Measurements from ENCODE around the gene BTF3. TPM values are rescaled to one million over a fixed set of nuclear protein-coding genes. Genes with fewer than 3 reads are reported as not detected.
A peak's percentile ranks its signal among the peaks of the same experiment; 100 is the strongest.
"Not testable (repeated sequence)": the region's sequence is repeated elsewhere in the genome, so short reads cannot be mapped to it uniquely, and the experiment has no call there.

The BTF3 gene
- polyA plus RNA-seq, 1 experiment, result 478 TPM

- POLR2A ChIA-PET, result no interaction called here
- DNase-seq (ENCODE audit: low read depth), result no peak
- CTCF ChIA-PET, result interaction anchor here (0.6 to 2.6 kb wide), 94 partner anchors 9 to 602 kb away, joined by 3 to 84 read pairs (median 4); partner anchors contain the start of gene FCHO2
Measured at GRCh38 chr5:73451224-73452130, 46.8 kb upstream of the BTF3 start.

GRCh38 chr5:73452215-73452614 is 46.0 kb upstream of the BTF3 start:
- CTCF ChIA-PET, result no interaction called here
- no peak for TF ChIP-seq CTCF (IDR thresholded peaks at IDR 0.05; ENCODE audit: insufficient read depth, low read depth, low read length)
- no peaks in the 10 kb centered on the region for H3K36me3 ChIP-seq (ENCODE audit: control insufficient read depth, insufficient read depth, low read length)
- peaks cover 5% of the 10 kb centered on the region for H3K27me3 ChIP-seq (ENCODE audit: control insufficient read depth, insufficient read depth, low read length)
- H3K4me3 ChIP-seq (ENCODE audit: low read depth, low read length), result no peak overlapping the region
- no peak for DNase-seq (ENCODE audit: low read depth)
- POLR2A ChIA-PET, result no interaction called here

More at GRCh38 chr5:73451224-73452130, 46.8 kb upstream of the BTF3 start:
- Histone ChIP-seq H3K27me3 (ENCODE audit: control insufficient read depth, insufficient read depth, low read length) (peaks cover 5% of the 10 kb centered on the region), H3K36me3 (ENCODE audit: control insufficient read depth, insufficient read depth, low read length) (no peaks in the 10 kb centered on the region), H3K4me3 (ENCODE audit: low read depth, low read length) (peak overlapping the region; percentile 49)
- TF ChIP-seq CTCF (IDR thresholded peaks at IDR 0.05; ENCODE audit: insufficient read depth, low read depth, low read length), result peak; percentile 66

- no peak overlapping the region for H3K4me3 ChIP-seq (ENCODE audit: low read depth, low read length)
- CTCF ChIA-PET, result interaction anchor here (0.6 to 3.4 kb wide), 32 partner anchors 9 to 371 kb away, joined by 3 to 29 read pairs (median 4); no protein-coding TSS in a partner anchor
- no peaks in the 10 kb centered on the region for H3K36me3 ChIP-seq (ENCODE audit: control insufficient read depth, insufficient read depth, low read length)
- peaks cover 5% of the 10 kb centered on the region for H3K27me3 ChIP-seq (ENCODE audit: control insufficient read depth, insufficient read depth, low read length)
- POLR2A ChIA-PET, result interaction anchor here (0.6 kb wide), 1 partner anchor 65 kb away, joined by 3 read pairs; no protein-coding TSS in a partner anchor
- TF ChIP-seq CTCF (IDR thresholded peaks at IDR 0.05; ENCODE audit: insufficient read depth, low read depth, low read length), result peak; percentile 93
- DNase-seq (ENCODE audit: low read depth), result no peak
Measured at GRCh38 chr5:73454379-73455036, 43.7 kb upstream of the BTF3 start.

GRCh38 chr5:73456462-73456861 is 41.8 kb upstream of the BTF3 start:
- POLR2A ChIA-PET; H3K4me3 ChIP-seq (ENCODE audit: low read depth, low read length); DNase-seq (ENCODE audit: low read depth); H3K36me3 ChIP-seq (ENCODE audit: control insufficient read depth, insufficient read depth, low read length); H3K27me3 ChIP-seq (ENCODE audit: control insufficient read depth, insufficient read depth, low read length): not testable (repeated sequence)
- CTCF ChIA-PET, result interaction anchor here (0.7 to 3.4 kb wide), 3 partner anchors 136 to 240 kb away, joined by 4 to 16 read pairs (median 10); no protein-coding TSS in a partner anchor

- no peak for DNase-seq (ENCODE audit: low read depth)
- no peaks in the 10 kb centered on the region for H3K36me3 ChIP-seq (ENCODE audit: control insufficient read depth, insufficient read depth, low read length)
- ChIA-PET CTCF (interaction anchor here (0.6 to 2.2 kb wide), 2 partner anchors 8 to 94 kb away, joined by 4 to 11 read pairs; no protein-coding TSS in a partner anchor), POLR2A (interaction anchor here (0.6 to 0.7 kb wide), 3 partner anchors 19 to 299 kb away, joined by 10 to 16 read pairs (median 12); no protein-coding TSS in a partner anchor)
- H3K4me3 ChIP-seq (ENCODE audit: low read depth, low read length), result no peak overlapping the region
- no peak for TF ChIP-seq CTCF (IDR thresholded peaks at IDR 0.05; ENCODE audit: insufficient read depth, low read depth, low read length)
- H3K27me3 ChIP-seq (ENCODE audit: control insufficient read depth, insufficient read depth, low read length), result 0 out of 2 replicates have a peak, but pooled peaks cover 1% of the 10 kb centered on the region
Measured at GRCh38 chr5:73459366-73459765, 38.9 kb upstream of the BTF3 start.
